ENCODE measurements around the gene UBXN6. TPM values are rescaled to one million over a fixed set of nuclear protein-coding genes. Genes with fewer than 3 reads are reported as not detected.

UBXN6 gene
- polyA plus RNA-seq, result 12.1 and 14.0 TPM in 2 replicates

DNA sequence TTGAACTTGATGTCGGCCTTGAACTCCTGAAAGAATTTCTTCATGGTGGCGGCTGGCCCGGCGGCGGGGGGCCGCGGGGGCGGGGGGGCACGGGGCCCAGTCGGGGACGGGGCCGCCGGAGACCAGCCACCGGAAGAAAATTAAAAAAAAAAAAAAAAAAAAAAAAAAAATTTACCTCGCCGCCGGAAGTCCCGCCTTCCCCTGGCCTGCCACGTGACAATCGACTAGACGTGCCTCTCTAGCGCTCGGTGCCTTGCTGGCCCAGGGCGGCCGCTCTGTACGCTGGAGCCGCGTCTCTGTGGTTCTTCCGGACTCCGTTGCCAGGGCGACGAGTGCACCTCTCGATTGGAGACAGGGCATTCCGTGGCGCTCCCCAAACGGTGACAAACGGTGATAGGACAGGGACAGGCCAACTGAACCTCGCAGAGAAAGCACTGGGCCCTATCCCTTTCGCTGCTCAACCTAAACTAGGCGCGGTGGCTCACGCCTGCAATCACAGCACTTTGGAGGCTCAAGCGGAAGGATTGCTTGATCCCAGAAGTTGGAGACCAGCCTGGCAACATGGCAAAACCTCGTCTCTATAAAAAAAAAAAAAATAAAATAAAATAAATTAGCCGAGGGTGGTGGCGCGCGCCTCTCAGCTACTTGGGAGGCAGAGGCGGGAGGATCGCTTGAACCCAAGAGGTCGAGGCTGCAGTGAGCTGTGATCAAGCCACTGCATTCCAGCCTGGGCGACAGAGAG is at the start of gene UBXN6:
Gene UBXN6, minus strand, starts transcription at position 141 of the 742 bp plus-strand sequence. Its CDS starts 97 bp downstream, at position 44.

GRCh38 chr19:4472174-4472974 is 14.8 kb upstream of the UBXN6 start, which contains the start of gene HDGFL2:
HDGFL2 (plus strand) TSS chr19:4472297; CDS start chr19:4472351, 54 bp downstream.

DNA sequence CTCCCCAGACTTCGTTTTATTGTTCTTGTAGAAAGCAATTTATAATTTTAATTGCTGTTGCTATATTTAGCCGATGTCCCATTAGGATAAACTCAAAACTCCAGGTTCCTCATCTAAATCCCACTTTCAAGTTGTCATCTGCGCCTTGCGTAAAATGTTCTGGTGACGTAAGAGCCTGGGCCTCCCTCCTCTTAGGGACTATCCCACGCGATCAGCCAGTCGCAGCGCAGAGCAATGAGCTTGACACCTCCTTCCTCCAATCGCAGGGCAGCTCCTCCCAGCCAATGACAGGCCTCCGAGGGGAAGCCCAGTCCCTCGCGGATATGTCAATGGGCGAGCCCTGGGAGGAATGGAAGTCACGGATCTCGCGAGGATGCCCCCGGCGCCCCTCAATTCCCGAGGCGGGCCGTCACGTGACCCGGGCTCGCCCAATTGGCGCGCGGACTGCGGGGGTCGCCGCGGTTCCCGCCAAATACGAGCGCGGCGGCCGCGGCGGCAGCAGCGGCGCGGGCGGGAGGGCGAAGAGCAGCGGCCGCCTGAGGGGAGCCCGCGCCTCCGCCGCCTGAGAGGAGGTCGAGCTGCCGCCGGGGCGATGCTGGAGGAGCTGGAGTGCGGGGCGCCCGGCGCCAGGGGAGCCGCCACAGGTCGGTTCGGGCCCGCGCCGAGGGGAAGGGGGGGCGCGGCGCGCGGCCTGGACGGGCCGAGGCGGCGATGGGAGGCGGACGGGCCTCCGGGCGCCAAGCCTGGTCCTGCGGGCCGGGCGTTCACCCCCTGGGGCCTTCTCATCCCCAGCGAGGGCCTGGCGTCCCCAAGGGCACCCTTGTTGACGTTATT is 55.2 kb downstream of the UBXN6 start, which contains the start of gene CHAF1A:
Gene CHAF1A, plus strand, starts transcription at position 470 of the 834 bp plus-strand sequence. Its CDS starts 123 bp downstream, at position 593.

DNA sequence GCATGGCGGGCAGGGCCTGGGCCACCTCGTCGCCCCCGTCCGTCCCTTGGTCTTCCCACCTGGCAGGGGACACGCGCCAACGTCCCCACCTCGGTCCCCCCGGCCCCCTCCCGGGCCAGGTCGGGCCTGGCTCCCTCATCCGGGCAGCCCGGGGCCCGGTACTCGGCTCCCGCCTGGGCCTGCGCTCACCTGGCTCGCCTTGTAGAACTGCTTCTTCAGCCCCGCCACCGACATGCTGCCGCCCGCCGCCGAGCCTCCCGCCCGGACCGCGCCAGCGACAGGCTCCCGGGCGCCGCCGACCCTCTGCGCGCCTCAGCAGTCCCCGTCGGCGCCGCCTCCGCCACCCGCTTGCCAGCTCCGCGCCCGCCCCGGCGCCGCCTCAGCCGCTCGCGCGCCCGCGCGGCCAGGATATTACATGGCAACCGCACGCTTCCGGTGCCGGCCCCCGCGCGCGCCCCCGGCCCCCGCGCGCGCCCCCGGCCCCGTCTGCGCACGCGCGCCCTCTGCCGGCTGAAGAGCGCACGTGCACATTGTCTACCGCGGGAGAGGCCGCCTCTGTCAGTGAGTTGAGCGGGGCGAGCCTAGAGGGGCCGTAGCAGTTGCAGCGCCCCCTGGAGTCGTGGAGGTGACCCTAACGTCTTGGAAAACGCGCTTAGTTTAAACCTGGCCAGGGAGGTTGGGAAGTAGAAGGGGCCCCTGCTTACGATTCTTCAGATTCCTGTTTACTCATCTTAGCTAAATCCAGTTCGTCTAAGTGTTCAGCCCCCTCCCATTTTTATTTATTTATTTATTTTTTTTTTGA is 57.3 kb downstream of the UBXN6 start, which contains the start of gene SH3GL1:
Gene SH3GL1, minus strand, starts transcription at position 413 of the 802 bp plus-strand sequence. Its CDS starts 179 bp downstream, at position 234.

Other genes starting within 250 kb of the UBXN6 start
- gene EBI3, start 228.3 kb downstream of the UBXN6 start, polyA plus RNA-seq, result not detected in 2 replicates
- gene YJU2, start 210.7 kb downstream of the UBXN6 start, polyA plus RNA-seq, result 0.62 and 2.3 TPM in 2 replicates
- 12.3 TPM in 1 of 2 replicates, not detected in the other for gene SHD, start 178.5 kb downstream of the UBXN6 start, polyA plus RNA-seq
- not detected in 2 replicates for gene TMIGD2, start 155.4 kb downstream of the UBXN6 start, polyA plus RNA-seq
- gene FSD1, start 153.2 kb downstream of the UBXN6 start, polyA plus RNA-seq, result 4.8 and 7.1 TPM in 2 replicates
- 2.9 TPM in 1 of 2 replicates, not detected in the other for gene STAP2, start 119.0 kb downstream of the UBXN6 start, polyA plus RNA-seq
- 2.7 and 4.7 TPM in 2 replicates for gene MPND, start 114.2 kb downstream of the UBXN6 start, polyA plus RNA-seq
- 1.6 and 2.8 TPM in 2 replicates for gene SH3GL1, start 57.2 kb downstream of the UBXN6 start, polyA plus RNA-seq
- gene CHAF1A, start 55.2 kb downstream of the UBXN6 start, polyA plus RNA-seq, result 0.75 and 2.4 TPM in 2 replicates
- 1.7 and 3.8 TPM in 2 replicates for gene HDGFL2, start 14.5 kb upstream of the UBXN6 start, polyA plus RNA-seq
- not detected in 2 replicates for gene PLIN4, start 60.7 kb upstream of the UBXN6 start, polyA plus RNA-seq
- gene PLIN5, start 77.4 kb upstream of the UBXN6 start, polyA plus RNA-seq, result 0.75 and 0.87 TPM in 2 replicates
- gene LRG1, start 82.2 kb upstream of the UBXN6 start, polyA plus RNA-seq, result not detected in 2 replicates
- gene SEMA6B, start 101.9 kb upstream of the UBXN6 start, polyA plus RNA-seq, result 1.0 and 1.1 TPM in 2 replicates
- 1.5 TPM in 1 of 2 replicates, not detected in the other for gene TNFAIP8L1, start 181.7 kb upstream of the UBXN6 start, polyA plus RNA-seq
- 47.3 and 63.5 TPM in 2 replicates for gene MYDGF, start 212.5 kb upstream of the UBXN6 start, polyA plus RNA-seq

Data from Purkinje cell (primary cell).